IMR-90 (cell line): Measurements from ENCODE around the gene HMGXB3. TPM values are rescaled to one million over a fixed set of nuclear protein-coding genes. Genes with fewer than 3 reads are reported as not detected.
A peak's percentile ranks its signal among the peaks of the same experiment; 100 is the strongest.

ENCODE experiments used
- ATAC-seq: fragments of 200-7000 bp; cut with Tn5 transposase; 2 replicates; pipeline ENCODE4 v1.9.1; 2020; ENCODE audit warnings: low read depth, mild to moderate bottlenecking, moderate library complexity
- BruUV-seq: library from RNA; stranded (reverse); fragments of 400-500 nt; replicated peaks from 2 replicates; lab custom pipeline; 2021; lab: Mats Ljungman, UMichigan
- CTCF ChIA-PET: fragments of 300-600 bp; formaldehyde crosslinking; extraction: SDS; loops from one replicate; lab custom pipeline; 2021; ENCODE audit warnings: antibody characterized with exemption; lab: Yijun Ruan, JAX
- POLR2A ChIA-PET: fragments of 300-600 bp; sonication (Branson Sonifier 250); formaldehyde crosslinking; loops from one replicate; lab custom pipeline; 2022; ENCODE audit warnings: antibody characterized with exemption; ENCODE audit not compliant: unreplicated experiment; lab: Charles Lee
- DNase-seq: peaks from one replicate; pipeline ENCODE4 v3.0.0; 2013
- H2AFZ ChIP-seq: replicated peaks from 2 replicates; pipeline ENCODE3; 2013; ENCODE audit warnings: low read length, mild to moderate bottlenecking; ENCODE audit not compliant: poor library complexity
- H2AK5ac ChIP-seq: 2 replicates; pipeline ENCODE4 v1.6.1; 2013; ENCODE audit warnings: low read depth, low read length, inconsistent platforms
- H2AK9ac ChIP-seq: replicated peaks from 2 replicates; pipeline ENCODE3; 2013; ENCODE audit warnings: mild to moderate bottlenecking, low read depth, low read length, moderate library complexity; ENCODE audit not compliant: poor library complexity
- H2BK120ac ChIP-seq: 2 replicates; pipeline ENCODE4 v1.6.1; 2013; ENCODE audit warnings: low read depth, low read length, inconsistent platforms
- H2BK15ac ChIP-seq: 3 replicates; pipeline ENCODE4 v1.6.1; 2013; ENCODE audit warnings: low read depth, low read length, inconsistent platforms
- H2BK20ac ChIP-seq: 2 replicates; pipeline ENCODE4 v1.6.1; 2013; ENCODE audit warnings: low read depth, mild to moderate bottlenecking, inconsistent platforms, low read length, moderate library complexity
- H2BK5ac ChIP-seq: 2 replicates; pipeline ENCODE4 v1.6.1; 2013; ENCODE audit warnings: mild to moderate bottlenecking, low read depth, low read length, inconsistent platforms; ENCODE audit not compliant: poor library complexity, severe bottlenecking
- H3K14ac ChIP-seq: replicated peaks from 2 replicates; pipeline ENCODE4 v1.6.1; 2013; ENCODE audit warnings: low read depth, low read length, inconsistent platforms
- H3K18ac ChIP-seq: 2 replicates; pipeline ENCODE4 v1.6.1; 2013; ENCODE audit warnings: low read depth, low read length, control low read depth
- H3K23ac ChIP-seq: 2 replicates; pipeline ENCODE4 v1.6.1; 2013; ENCODE audit warnings: low read depth, low read length, inconsistent platforms
- H3K27ac ChIP-seq: 2 replicates; pipeline ENCODE4 v1.5.1; 2013; ENCODE audit warnings: mild to moderate bottlenecking, control low read depth, low read length; ENCODE audit not compliant: insufficient read depth
- H3K27me3 ChIP-seq: 2 replicates; pipeline ENCODE4 v1.6.1; 2013; ENCODE audit warnings: low read length; ENCODE audit not compliant: control insufficient read depth, insufficient read depth
- H3K36me3 ChIP-seq: 2 replicates; pipeline ENCODE4 v1.6.1; 2013; ENCODE audit warnings: low read length, mixed read lengths; ENCODE audit not compliant: control insufficient read depth, insufficient read depth
- H3K4ac ChIP-seq: 2 replicates; pipeline ENCODE4 v1.6.1; 2013; ENCODE audit warnings: low read depth, low read length, inconsistent platforms
- H3K4me1 ChIP-seq: 2 replicates; pipeline ENCODE4 v1.6.1; 2013; ENCODE audit warnings: low read length, mixed read lengths; ENCODE audit not compliant: control insufficient read depth, insufficient read depth
- H3K4me2 ChIP-seq: 2 replicates; pipeline ENCODE4 v1.6.1; 2013; ENCODE audit warnings: low read depth, mild to moderate bottlenecking, control low read depth, low read length, moderate library complexity
- H3K4me3 ChIP-seq: 2 replicates; pipeline ENCODE4 v1.5.1; 2013; ENCODE audit warnings: low read depth, mild to moderate bottlenecking, control low read depth, low read length, moderate library complexity; ENCODE audit not compliant: insufficient read depth
- H3K56ac ChIP-seq: 2 replicates; pipeline ENCODE4 v1.6.1; 2013; ENCODE audit warnings: low read length, inconsistent platforms; ENCODE audit not compliant: insufficient read depth; ENCODE audit errors: extremely low read depth
- H3K79me1 ChIP-seq, 2 experiments: 2 replicates each; pipeline ENCODE4 v1.6.1; 2013; ENCODE audit warnings: low read length in 2 of 2, inconsistent platforms in 1 of 2, low read depth in 1 of 2
- H3K9ac ChIP-seq: 2 replicates; pipeline ENCODE4 v1.6.1; 2013; ENCODE audit warnings: low read depth, low read length, control low read depth
- H3K9me1 ChIP-seq: 2 replicates; pipeline ENCODE4 v1.6.1; 2013; ENCODE audit warnings: low read length, inconsistent platforms; ENCODE audit not compliant: insufficient read depth
- H3K9me3 ChIP-seq: 2 replicates; pipeline ENCODE4 v1.6.1; 2013; ENCODE audit warnings: low read length; ENCODE audit not compliant: control insufficient read depth, insufficient read depth
- H4K20me1 ChIP-seq: 2 replicates; pipeline ENCODE4 v1.6.1; 2013; ENCODE audit warnings: low read length, inconsistent platforms; ENCODE audit not compliant: insufficient read depth
- H4K5ac ChIP-seq: 2 replicates; pipeline ENCODE4 v1.6.1; 2013; ENCODE audit warnings: mild to moderate bottlenecking, low read depth, low read length, control low read depth
- H4K8ac ChIP-seq, 2 experiments: 2 replicates each; pipeline ENCODE4 v1.6.1; 2013; ENCODE audit warnings: low read depth in 2 of 2, low read length in 2 of 2, control low read depth in 1 of 2, inconsistent platforms in 1 of 2
- H4K91ac ChIP-seq: 2 replicates; pipeline ENCODE4 v1.6.1; 2013; ENCODE audit warnings: low read depth, low read length, inconsistent platforms; ENCODE audit not compliant: insufficient read depth
- BHLHE40 ChIP-seq: fragments of 150-350 bp; IDR thresholded peaks from 2 replicates; pipeline ENCODE4 v1.6.1; 2016; ENCODE audit warnings: mild to moderate bottlenecking, low read depth, low read length
- CEBPB ChIP-seq: IDR thresholded peaks from 2 replicates; pipeline ENCODE4 v1.6.1; 2012; ENCODE audit warnings: low read depth, low read length, improper control_type of control experiment
- CHD1 ChIP-seq: IDR thresholded peaks from 2 replicates; pipeline ENCODE4 v1.6.1; 2012; ENCODE audit warnings: low read depth, low read length, improper control_type of control experiment
- CTCF ChIP-seq: conservative IDR thresholded peaks from 2 replicates; pipeline ENCODE4 v1.5.1; 2012; ENCODE audit warnings: mild to moderate bottlenecking, low read depth, low read length, improper control_type of control experiment
- FOS ChIP-seq: fragments of 150-350 bp; IDR thresholded peaks from 2 replicates; pipeline ENCODE4 v1.6.1; 2016; ENCODE audit warnings: low read depth, low read length
- MAZ ChIP-seq: IDR thresholded peaks from 2 replicates; pipeline ENCODE4 v1.6.1; 2012; ENCODE audit warnings: low read depth, mild to moderate bottlenecking, low read length, improper control_type of control experiment, moderate library complexity, borderline replicate concordance
- MXI1 ChIP-seq: IDR thresholded peaks from 2 replicates; pipeline ENCODE4 v1.6.1; 2012; ENCODE audit warnings: low read depth, mild to moderate bottlenecking, low read length, moderate library complexity, borderline replicate concordance
- NFE2L2 ChIP-seq: fragments of 150-350 bp; IDR thresholded peaks from 2 replicates; pipeline ENCODE4 v1.6.1; 2016; ENCODE audit warnings: low read depth, mild to moderate bottlenecking, low read length
- POLR2A ChIP-seq: IDR thresholded peaks from 2 replicates; pipeline ENCODE4 v1.6.1; 2012; ENCODE audit warnings: mild to moderate bottlenecking, low read depth, low read length
- RAD21 ChIP-seq: IDR thresholded peaks from 2 replicates; pipeline ENCODE4 v1.6.1; 2012; ENCODE audit warnings: low read length, improper control_type of control experiment
- RCOR1 ChIP-seq: IDR thresholded peaks from 2 replicates; pipeline ENCODE4 v1.6.1; 2012; ENCODE audit warnings: mild to moderate bottlenecking, low read length, improper control_type of control experiment; ENCODE audit not compliant: insufficient replicate concordance
- RFX5 ChIP-seq: IDR thresholded peaks from 2 replicates; pipeline ENCODE4 v1.8.0; 2012; ENCODE audit warnings: low read depth, mild to moderate bottlenecking, low read length, moderate library complexity
- SMC3 ChIP-seq: fragments of 150-350 bp; IDR thresholded peaks from 2 replicates; pipeline ENCODE4 v1.6.1; 2016; ENCODE audit warnings: low read depth, mild to moderate bottlenecking, antibody characterized with exemption, low read length, moderate library complexity
- WGBS, 2 experiments: methylation state at CpG; one replicate each; pipeline versions ENCODE4 v1.1.5 to v1.1.7; 2013; ENCODE audit warnings: missing lambda C conversion rate in 2 of 2; ENCODE audit not compliant: insufficient read length in 1 of 2; ENCODE audit errors: extremely low coverage in 2 of 2; 5-methylcytosine and 5-hydroxymethylcytosine counted together
- dilution Hi-C: fragments of 300-500 bp; cut with HindIII; formaldehyde crosslinking; loops from one replicate; pipeline ENCODE4 v1.14.3; 2018; ENCODE audit warnings: low sequenced_read_pairs; ENCODE audit not compliant: unreplicated experiment
- in situ Hi-C: fragments of 300-500 bp; cut with MboI; formaldehyde crosslinking; loops from 3 replicates; pipeline ENCODE4 v1.14.3; 2019; ENCODE audit warnings: low sequenced_read_pairs, inconsistent platforms, mixed read lengths
- intact Hi-C: fragments of 100-400 bp; cut with micrococcal nuclease; formaldehyde crosslinking; loops from 2 replicates; pipeline ENCODE4 v1.10.0; 2022
- polyA plus RNA-seq, 3 experiments: library from polyadenylated mRNA; depleted of rRNA; stranded (reverse); fragments of >200 nt; gene quantifications; 2 replicates each; pipeline ENCODE4 v1.2.3, GENCODE V29; 2012; ENCODE audit warnings: low replicate concordance in 1 of 3
- total RNA-seq: library from RNA; depleted of rRNA; stranded (reverse); fragments of >200 nt; gene quantifications from 2 replicates; pipeline ENCODE4 v1.2.3, GENCODE V29; 2012
- TF ChIP-seq, protein P1 (sequence below): fragments of 150-350 bp; IDR thresholded peaks from 2 replicates; pipeline ENCODE4 v1.6.1; 2017; ENCODE audit warnings: mild to moderate bottlenecking, antibody characterized with exemption, low read length, low read depth

HMGXB3 gene
- total and polyA plus RNA-seq, 2 of the 4 experiments (the other 2 are of a cell fraction), result 27.6 to 30.6 TPM

DNA sequence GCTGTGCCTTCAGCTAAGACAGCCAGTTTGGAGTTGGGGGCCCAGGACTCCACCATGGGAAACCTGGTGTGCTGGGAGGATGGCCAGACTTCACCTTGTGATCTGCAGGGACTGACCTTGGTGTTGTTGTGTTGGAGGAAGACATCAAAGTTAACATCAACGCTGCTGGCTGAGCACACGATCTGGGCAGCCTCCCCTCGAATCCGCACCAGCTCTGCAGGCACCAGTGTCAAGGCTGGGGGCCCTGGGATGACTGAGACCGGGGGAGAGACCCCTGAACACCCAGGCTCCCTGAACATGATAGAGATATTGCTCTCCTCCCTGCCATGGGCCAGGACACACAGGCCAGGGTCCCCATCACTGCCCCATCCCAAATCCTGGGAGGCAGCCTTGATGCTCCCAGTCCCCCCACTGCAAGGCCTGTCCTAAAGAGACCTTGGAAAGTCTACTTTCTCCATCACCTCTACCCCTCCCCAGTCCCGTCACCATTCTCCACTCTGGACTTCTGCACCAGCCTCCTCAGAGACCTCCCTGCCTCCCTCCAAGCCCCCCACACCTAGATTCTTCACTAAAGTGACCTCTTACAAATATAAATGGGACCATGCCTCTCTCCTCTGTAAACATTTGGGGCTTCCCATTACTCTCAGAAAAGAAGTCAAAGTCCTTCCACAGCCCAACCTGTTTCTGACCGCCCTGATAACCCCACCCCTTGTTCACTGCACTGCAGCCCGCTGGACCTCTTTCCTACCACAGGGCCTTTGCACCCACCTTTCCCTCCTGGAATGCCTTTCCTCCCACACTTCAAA lies 77.7 kb downstream of the HMGXB3 start:
- dilution Hi-C loops, result no loop called here

More for the DNA sequence above, 77.7 kb downstream of the HMGXB3 start:
- Histone ChIP-seq H3K9me1 (peaks cover 3% of the 10 kb centered on the region; the same call in 1 of the 2 replicates), H2BK120ac (no peak overlapping the region), H2AFZ (peak overlapping the region; percentile 14), H3K14ac (no peak overlapping the region), H3K9ac (no peak overlapping the region), H4K91ac (no peak overlapping the region), H3K4me3 (no peak overlapping the region), H3K4ac (no peak overlapping the region), H4K20me1 (no peaks in the 10 kb centered on the region), H3K27ac (no peak overlapping the region), H2BK15ac (no peak overlapping the region), H4K5ac (no peak overlapping the region), H3K9me3 (peaks cover 5% of the 10 kb centered on the region), H3K18ac (no peak overlapping the region), H3K4me1 (peaks cover 4% of the 10 kb centered on the region; the same call in 1 of the 2 replicates), H4K8ac (no peak overlapping the region), H3K4me2 (no peak overlapping the region), H2AK9ac (no peak overlapping the region), H3K56ac (no peak overlapping the region), H3K36me3 (no peaks in the 10 kb centered on the region), H3K27me3 (peaks cover 30% of the 10 kb centered on the region), H3K23ac (no peak overlapping the region), H2AK5ac (no peak overlapping the region), H3K79me1 (no peaks in the 10 kb centered on the region), H2BK20ac (no peak overlapping the region), H2BK5ac (no peak overlapping the region)
- no peak for ATAC-seq
- TF ChIP-seq, protein P1, sequence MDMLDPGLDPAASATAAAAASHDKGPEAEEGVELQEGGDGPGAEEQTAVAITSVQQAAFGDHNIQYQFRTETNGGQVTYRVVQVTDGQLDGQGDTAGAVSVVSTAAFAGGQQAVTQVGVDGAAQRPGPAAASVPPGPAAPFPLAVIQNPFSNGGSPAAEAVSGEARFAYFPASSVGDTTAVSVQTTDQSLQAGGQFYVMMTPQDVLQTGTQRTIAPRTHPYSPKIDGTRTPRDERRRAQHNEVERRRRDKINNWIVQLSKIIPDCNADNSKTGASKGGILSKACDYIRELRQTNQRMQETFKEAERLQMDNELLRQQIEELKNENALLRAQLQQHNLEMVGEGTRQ, result no peak
- TF ChIP-seq MXI1, result no peak
- TF ChIP-seq MAZ, result no peak
- TF ChIP-seq RCOR1, result no peak
- TF ChIP-seq CTCF, result no peak
- no peak for TF ChIP-seq CEBPB
- no peak for TF ChIP-seq RAD21
- TF ChIP-seq POLR2A, result no peak
- TF ChIP-seq RFX5, result no peak
- TF ChIP-seq BHLHE40, result no peak
- TF ChIP-seq FOS, result no peak
- no peak for TF ChIP-seq CHD1
- TF ChIP-seq SMC3, result no peak
- TF ChIP-seq NFE2L2, result no peak
- ChIA-PET CTCF (no interaction called here), POLR2A (no interaction called here)
- BruUV-seq, result no TSS peak
- 76% methylated on average over 3 of the region's 8 CpGs; no CpG with 5 or more reads in 1 of the 2 experiments for WGBS, 2 experiments
- in situ Hi-C loops, result no loop called here
- intact Hi-C loops, result no loop called here
- DNase-seq, result no peak
